Testis (tissue), 2 donors: ENCODE results near the gene FAM169A.

Experiments used
- POLR2A ChIP-seq: fragments of 450-650 bp; IDR thresholded peaks from one replicate; pipeline ENCODE4 v1.6.1; 2017; ENCODE audit warnings: antibody characterized with exemption, mild to moderate bottlenecking, moderate library complexity
- TF ChIP-seq, protein P1 (sequence below), 3 experiments: fragments of 450-650 bp in 2 of 3; fragments of 200-600 bp in 1 of 3; sonication (generic) in 1 of 3; IDR thresholded peaks; one replicate each; pipeline ENCODE4 v1.5.1; 2016 to 2019; ENCODE audit warnings: antibody characterized with exemption in 3 of 3, mild to moderate bottlenecking in 2 of 3, moderate library complexity in 1 of 3

DNA sequence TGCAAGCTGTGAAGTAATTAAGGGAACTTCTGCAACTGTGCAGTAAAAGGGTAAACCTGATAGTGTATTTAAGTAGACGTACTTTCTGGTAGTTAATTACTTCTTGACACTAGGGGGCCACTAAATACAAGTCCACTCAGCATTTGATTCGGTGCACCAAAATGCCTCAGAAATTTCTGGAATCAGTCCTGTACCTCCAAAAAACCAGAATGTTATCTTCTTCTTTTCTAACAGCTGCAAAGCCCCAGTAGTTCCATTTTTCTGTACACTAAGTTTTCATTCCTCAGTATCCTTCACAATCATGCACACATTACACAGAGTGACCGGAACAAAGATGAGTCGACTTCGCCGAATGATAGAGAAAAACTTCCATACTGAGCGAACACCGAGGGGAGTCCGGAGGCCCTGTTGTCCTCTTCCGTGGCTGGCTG lies 99.8 kb downstream of the FAM169A start:
- TF ChIP-seq, protein P1, sequence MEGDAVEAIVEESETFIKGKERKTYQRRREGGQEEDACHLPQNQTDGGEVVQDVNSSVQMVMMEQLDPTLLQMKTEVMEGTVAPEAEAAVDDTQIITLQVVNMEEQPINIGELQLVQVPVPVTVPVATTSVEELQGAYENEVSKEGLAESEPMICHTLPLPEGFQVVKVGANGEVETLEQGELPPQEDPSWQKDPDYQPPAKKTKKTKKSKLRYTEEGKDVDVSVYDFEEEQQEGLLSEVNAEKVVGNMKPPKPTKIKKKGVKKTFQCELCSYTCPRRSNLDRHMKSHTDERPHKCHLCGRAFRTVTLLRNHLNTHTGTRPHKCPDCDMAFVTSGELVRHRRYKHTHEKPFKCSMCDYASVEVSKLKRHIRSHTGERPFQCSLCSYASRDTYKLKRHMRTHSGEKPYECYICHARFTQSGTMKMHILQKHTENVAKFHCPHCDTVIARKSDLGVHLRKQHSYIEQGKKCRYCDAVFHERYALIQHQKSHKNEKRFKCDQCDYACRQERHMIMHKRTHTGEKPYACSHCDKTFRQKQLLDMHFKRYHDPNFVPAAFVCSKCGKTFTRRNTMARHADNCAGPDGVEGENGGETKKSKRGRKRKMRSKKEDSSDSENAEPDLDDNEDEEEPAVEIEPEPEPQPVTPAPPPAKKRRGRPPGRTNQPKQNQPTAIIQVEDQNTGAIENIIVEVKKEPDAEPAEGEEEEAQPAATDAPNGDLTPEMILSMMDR (IDR thresholded peaks at IDR 0.05) = peak; percentile 47 to 63 (median 49)
- TF ChIP-seq POLR2A = no peak
